ENCODE data around the gene NPFF. TPM values are rescaled to one million over a fixed set of nuclear protein-coding genes. Genes with fewer than 3 reads are reported as not detected.

NPFF gene
- total and polyA plus RNA-seq, 4 donors = 0.45 TPM; not detected in 3

DNA sequence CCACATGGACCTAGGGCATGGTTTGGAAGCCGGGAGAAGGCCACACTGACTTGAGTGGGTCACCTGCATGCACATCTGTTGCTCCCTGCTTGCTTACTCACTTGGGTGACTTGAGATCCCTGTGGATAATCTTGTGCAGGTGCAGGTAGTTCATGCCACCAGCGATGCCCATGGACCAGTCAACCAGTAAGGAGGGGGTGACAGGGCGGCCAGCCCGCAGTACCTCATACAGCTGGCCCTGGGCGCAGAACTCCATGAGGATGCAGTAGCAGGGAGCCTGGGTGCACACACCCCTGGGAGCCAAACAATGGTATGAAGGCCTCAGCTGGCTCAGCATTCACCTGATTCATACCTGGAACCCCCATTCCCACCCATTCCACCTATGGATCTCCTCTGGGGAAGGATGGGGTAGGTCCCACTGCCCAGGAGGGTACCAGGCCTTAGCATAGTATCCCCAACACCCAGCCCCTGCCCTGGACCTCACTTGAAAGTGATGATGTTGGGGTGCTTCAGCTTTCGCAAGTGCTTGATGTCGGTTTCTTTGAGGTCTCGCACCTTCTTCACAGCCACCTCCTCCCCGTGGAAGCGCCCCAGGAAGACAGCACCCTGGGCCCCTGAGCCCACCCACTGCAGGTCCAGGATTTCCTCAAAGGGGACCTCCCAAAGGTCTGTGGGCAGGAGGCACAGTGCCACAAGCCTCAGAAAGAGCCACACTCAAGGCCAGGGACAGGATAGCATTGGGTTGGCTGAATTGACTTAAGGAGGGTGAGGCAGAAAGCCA is 21.1 kb downstream of the NPFF start:
- no peaks in the 10 kb centered on the region for H3K9me3 ChIP-seq (ENCODE audit: control insufficient read depth in 4 of 4, insufficient read depth in 3 of 4, low read length in 3 of 4)
- 94 to 96% methylated on average over 10 of the region's 10 CpGs for WGBS, 2 donors
- no peak overlapping the region for H3K9ac ChIP-seq (ENCODE audit: insufficient read depth in 1 of 2, low read length in 2 of 2)
- TF ChIP-seq, protein P1, sequence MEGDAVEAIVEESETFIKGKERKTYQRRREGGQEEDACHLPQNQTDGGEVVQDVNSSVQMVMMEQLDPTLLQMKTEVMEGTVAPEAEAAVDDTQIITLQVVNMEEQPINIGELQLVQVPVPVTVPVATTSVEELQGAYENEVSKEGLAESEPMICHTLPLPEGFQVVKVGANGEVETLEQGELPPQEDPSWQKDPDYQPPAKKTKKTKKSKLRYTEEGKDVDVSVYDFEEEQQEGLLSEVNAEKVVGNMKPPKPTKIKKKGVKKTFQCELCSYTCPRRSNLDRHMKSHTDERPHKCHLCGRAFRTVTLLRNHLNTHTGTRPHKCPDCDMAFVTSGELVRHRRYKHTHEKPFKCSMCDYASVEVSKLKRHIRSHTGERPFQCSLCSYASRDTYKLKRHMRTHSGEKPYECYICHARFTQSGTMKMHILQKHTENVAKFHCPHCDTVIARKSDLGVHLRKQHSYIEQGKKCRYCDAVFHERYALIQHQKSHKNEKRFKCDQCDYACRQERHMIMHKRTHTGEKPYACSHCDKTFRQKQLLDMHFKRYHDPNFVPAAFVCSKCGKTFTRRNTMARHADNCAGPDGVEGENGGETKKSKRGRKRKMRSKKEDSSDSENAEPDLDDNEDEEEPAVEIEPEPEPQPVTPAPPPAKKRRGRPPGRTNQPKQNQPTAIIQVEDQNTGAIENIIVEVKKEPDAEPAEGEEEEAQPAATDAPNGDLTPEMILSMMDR (IDR thresholded peaks at IDR 0.05; ENCODE audit: control extremely low read depth, extremely low read depth) = no peak
- peaks cover 0 to 8% (median 3%) of the 10 kb centered on the region in 5 donors for H3K4me1 ChIP-seq (ENCODE audit: control insufficient read depth in 5 of 5, insufficient read depth in 5 of 5, low read length in 5 of 5)
- H3K27me3 ChIP-seq (ENCODE audit: control insufficient read depth in 3 of 3, insufficient read depth in 3 of 3, low read length in 2 of 3) = no peaks in the 10 kb centered on the region
- no peak for DNase-seq
- no peak for ATAC-seq (ENCODE audit: insufficient read depth, low FRiP score)
- H3K36me3 ChIP-seq (ENCODE audit: control insufficient read depth in 4 of 4, insufficient read depth in 4 of 4, low read length in 4 of 4) = peaks cover 0 to 45% (median 41%) of the 10 kb centered on the region in 4 donors
- H3K27ac ChIP-seq (ENCODE audit: low read depth in 1 of 2, low read length in 1 of 2) = no peak overlapping the region
- no peak overlapping the region for H3K4me3 ChIP-seq

DNA sequence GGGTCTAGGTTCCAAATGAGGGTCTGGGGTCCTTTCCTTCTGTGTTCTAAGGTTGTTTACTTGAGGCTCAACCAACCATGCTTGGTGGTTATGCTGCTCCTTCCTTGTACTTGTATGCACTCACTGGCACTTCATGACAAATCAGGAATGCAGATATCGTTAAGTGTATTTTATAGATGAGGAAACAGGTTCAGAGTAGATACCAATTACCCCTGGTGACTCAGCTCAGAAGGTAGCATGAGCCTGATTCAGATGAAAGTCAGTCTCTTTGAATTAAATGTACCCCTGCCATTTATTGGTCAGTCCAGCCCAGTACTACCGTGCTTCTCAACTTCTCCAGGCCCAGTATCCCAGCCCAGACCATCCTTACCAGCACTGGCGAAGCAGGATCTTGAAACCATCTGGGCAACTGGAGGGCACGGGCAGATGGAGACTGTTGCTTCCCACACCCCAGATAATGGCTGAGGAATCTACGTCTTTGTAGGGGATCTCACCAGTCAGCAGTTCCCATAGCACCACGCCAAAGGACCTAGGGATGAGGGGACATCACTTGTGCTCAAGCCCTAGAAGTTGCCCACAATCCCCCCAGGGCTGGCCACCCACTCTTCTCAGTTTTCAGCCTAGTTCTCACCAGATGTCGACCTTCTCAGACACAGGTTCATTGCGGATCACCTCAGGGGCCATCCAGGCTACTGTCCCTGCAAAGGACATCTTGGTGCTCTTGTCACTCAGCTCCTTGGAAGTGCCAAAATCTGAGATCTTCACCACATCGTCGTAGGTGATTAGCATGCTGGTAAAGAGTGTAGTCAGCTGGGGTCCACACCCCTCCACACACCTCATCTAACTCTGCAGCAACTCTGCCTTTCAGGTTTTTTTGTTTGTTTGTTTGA is 22.4 kb downstream of the NPFF start:
- Histone ChIP-seq H3K36me3 (ENCODE audit: control insufficient read depth in 4 of 4, insufficient read depth in 4 of 4, low read length in 4 of 4) (peaks cover 7 to 52% (median 47%) of the 10 kb centered on the region in 4 donors), H3K4me1 (ENCODE audit: control insufficient read depth in 5 of 5, insufficient read depth in 5 of 5, low read length in 5 of 5) (peaks cover 0 to 8% (median 3%) of the 10 kb centered on the region in 5 donors), H3K9ac (ENCODE audit: insufficient read depth in 1 of 2, low read length in 2 of 2) (no peak overlapping the region), H3K27ac (ENCODE audit: low read depth in 1 of 2, low read length in 1 of 2) (no peak overlapping the region), H3K9me3 (ENCODE audit: control insufficient read depth in 4 of 4, insufficient read depth in 3 of 4, low read length in 3 of 4) (no peaks in the 10 kb centered on the region), H3K27me3 (ENCODE audit: control insufficient read depth in 3 of 3, insufficient read depth in 3 of 3, low read length in 2 of 3) (no peaks in the 10 kb centered on the region), H3K4me3 (no peak overlapping the region)
- TF ChIP-seq, protein P1 (IDR thresholded peaks at IDR 0.05; ENCODE audit: control extremely low read depth, extremely low read depth) = no peak
- ATAC-seq (ENCODE audit: insufficient read depth, low FRiP score) (peak; percentile 4), DNase-seq (no peak)
- WGBS, 2 donors = 86 to 93% methylated on average over 10 of the region's 10 CpGs

DNA sequence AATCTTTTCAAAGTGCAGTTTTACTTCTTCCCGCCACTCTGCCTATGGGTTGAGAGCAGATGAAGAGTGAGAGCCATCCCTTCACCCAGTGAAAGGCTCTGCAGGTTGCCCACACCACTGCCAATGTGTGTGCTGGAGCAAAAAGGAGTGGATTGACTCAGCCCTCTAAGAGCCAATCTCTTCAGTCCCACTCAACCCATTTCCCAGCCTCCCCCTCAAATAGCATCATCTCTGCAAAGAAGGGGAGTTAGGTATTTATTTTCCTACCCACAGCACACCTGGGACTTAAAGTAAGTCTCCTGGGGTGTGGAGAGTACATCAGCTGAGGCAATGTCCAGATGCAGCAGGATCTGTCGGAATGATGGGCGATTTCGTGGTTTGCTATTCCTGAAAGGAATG is 23.3 kb downstream of the NPFF start:
- DNase-seq = no peak
- Histone ChIP-seq H3K36me3 (ENCODE audit: control insufficient read depth in 4 of 4, insufficient read depth in 4 of 4, low read length in 4 of 4) (peaks cover 13 to 59% (median 51%) of the 10 kb centered on the region in 4 donors), H3K27ac (ENCODE audit: low read depth in 1 of 2, low read length in 1 of 2) (no peak overlapping the region), H3K9me3 (ENCODE audit: control insufficient read depth in 4 of 4, insufficient read depth in 3 of 4, low read length in 3 of 4) (no peaks in the 10 kb centered on the region), H3K9ac (ENCODE audit: insufficient read depth in 1 of 2, low read length in 2 of 2) (no peak overlapping the region), H3K4me3 (no peak overlapping the region), H3K4me1 (ENCODE audit: control insufficient read depth in 5 of 5, insufficient read depth in 5 of 5, low read length in 5 of 5) (peaks cover 0 to 6% (median under 1%) of the 10 kb centered on the region in 5 donors), H3K27me3 (ENCODE audit: control insufficient read depth in 3 of 3, insufficient read depth in 3 of 3, low read length in 2 of 3) (no peaks in the 10 kb centered on the region)
- 94% methylated on average over 4 of the region's 4 CpGs for WGBS, 2 donors
- ATAC-seq (ENCODE audit: insufficient read depth, low FRiP score) = no peak
- TF ChIP-seq, protein P1 (IDR thresholded peaks at IDR 0.05; ENCODE audit: control extremely low read depth, extremely low read depth) = no peak
